Nephron (organoid): ENCODE measurements around the gene MACROD2.

ENCODE experiments used
- H3K27ac Mint-ChIP-seq, 3 experiments: 2 replicates each; pipeline ENCODE4 v1.8.0; 2020; ENCODE audit warnings: mixed read lengths in 3 of 3, mild to moderate bottlenecking in 2 of 3, moderate library complexity in 1 of 3
- H3K27me3 Mint-ChIP-seq: 2 replicates; pipeline ENCODE4 v1.8.0; 2021; ENCODE audit warnings: low read depth, mild to moderate bottlenecking, moderate library complexity, mixed read lengths
- H3K36me3 Mint-ChIP-seq: 2 replicates; pipeline ENCODE4 v1.8.0; 2020; ENCODE audit warnings: low read depth, mixed read lengths
- H3K4me1 Mint-ChIP-seq: 2 replicates; pipeline ENCODE4 v1.8.0; 2020; ENCODE audit warnings: mixed read lengths
- H3K4me3 Mint-ChIP-seq, 3 experiments: 2 replicates each; pipeline ENCODE4 v1.8.0; 2020; ENCODE audit warnings: mild to moderate bottlenecking in 3 of 3, mixed read lengths in 3 of 3, moderate library complexity in 2 of 3
- H3K9me3 Mint-ChIP-seq: 2 replicates; pipeline ENCODE4 v1.8.0; 2020; ENCODE audit warnings: mixed read lengths
- CTCF ChIP-seq, 3 experiments: fragments of 200-600 bp; sonication (generic); IDR thresholded peaks; one replicate each; pipeline ENCODE4 v1.5.0; 2021; ENCODE audit warnings: antibody characterized with exemption in 3 of 3; ENCODE audit not compliant: unreplicated experiment in 3 of 3

MACROD2 gene

GRCh38 chr20:14493408-14493807, 498.1 kb downstream of the MACROD2 start:
- H3K9me3 Mint-ChIP-seq, result no peaks in the 10 kb centered on the region
- H3K27ac Mint-ChIP-seq, result no peak overlapping the region
- no peaks in the 10 kb centered on the region for H3K27me3 Mint-ChIP-seq
- no peak for TF ChIP-seq CTCF (IDR thresholded peaks at IDR 0.05; ENCODE audit: unreplicated experiment in 3 of 3)
- H3K4me1 Mint-ChIP-seq, result peaks cover 19% of the 10 kb centered on the region
- no peaks in the 10 kb centered on the region for H3K36me3 Mint-ChIP-seq
- H3K4me3 Mint-ChIP-seq, result no peak overlapping the region

GRCh38 chr20:14494355-14494754, 499.0 kb downstream of the MACROD2 start:
- Mint-ChIP-seq H3K36me3 (no peaks in the 10 kb centered on the region), H3K4me1 (peaks cover 26% of the 10 kb centered on the region), H3K27ac (no peak overlapping the region), H3K9me3 (no peaks in the 10 kb centered on the region), H3K4me3 (no peak overlapping the region), H3K27me3 (no peaks in the 10 kb centered on the region)
- TF ChIP-seq CTCF (IDR thresholded peaks at IDR 0.05; ENCODE audit: unreplicated experiment in 3 of 3), result no peak

GRCh38 chr20:14495066-14495465, 499.8 kb downstream of the MACROD2 start:
- Mint-ChIP-seq H3K36me3 (no peaks in the 10 kb centered on the region), H3K27ac (no peak overlapping the region), H3K9me3 (no peaks in the 10 kb centered on the region), H3K4me3 (no peak overlapping the region), H3K4me1 (peaks cover 26% of the 10 kb centered on the region), H3K27me3 (no peaks in the 10 kb centered on the region)
- no peak for TF ChIP-seq CTCF (IDR thresholded peaks at IDR 0.05; ENCODE audit: unreplicated experiment in 3 of 3)

- H3K27ac Mint-ChIP-seq, result no peak overlapping the region
- no peaks in the 10 kb centered on the region for H3K27me3 Mint-ChIP-seq
- no peak overlapping the region for H3K4me3 Mint-ChIP-seq
- H3K36me3 Mint-ChIP-seq, result no peaks in the 10 kb centered on the region
- H3K4me1 Mint-ChIP-seq, result peaks cover 26% of the 10 kb centered on the region
- no peak for TF ChIP-seq CTCF (IDR thresholded peaks at IDR 0.05; ENCODE audit: unreplicated experiment in 3 of 3)
- no peaks in the 10 kb centered on the region for H3K9me3 Mint-ChIP-seq
Measured at GRCh38 chr20:14497004-14497403, 501.7 kb downstream of the MACROD2 start.

- Mint-ChIP-seq H3K4me1 (peaks cover 26% of the 10 kb centered on the region), H3K36me3 (no peaks in the 10 kb centered on the region), H3K27me3 (no peaks in the 10 kb centered on the region), H3K27ac (peak overlapping the region; percentile 56 to 95 (median 89)), H3K9me3 (no peaks in the 10 kb centered on the region), H3K4me3 (no peak overlapping the region)
- TF ChIP-seq CTCF (IDR thresholded peaks at IDR 0.05; ENCODE audit: unreplicated experiment in 3 of 3), result no peak
Measured at GRCh38 chr20:14498772-14499171, 503.5 kb downstream of the MACROD2 start.

GRCh38 chr20:14505476-14505875, 510.2 kb downstream of the MACROD2 start:
- TF ChIP-seq CTCF (IDR thresholded peaks at IDR 0.05; ENCODE audit: unreplicated experiment in 3 of 3), result no peak
- peaks cover 7% of the 10 kb centered on the region for H3K9me3 Mint-ChIP-seq
- no peak overlapping the region for H3K4me3 Mint-ChIP-seq
- no peaks in the 10 kb centered on the region for H3K27me3 Mint-ChIP-seq
- no peak overlapping the region for H3K27ac Mint-ChIP-seq
- H3K36me3 Mint-ChIP-seq, result no peaks in the 10 kb centered on the region
- no peaks in the 10 kb centered on the region for H3K4me1 Mint-ChIP-seq
